GM19238 (cell line): Measurements from ENCODE around the gene NFIA.
A peak's percentile ranks its signal among the peaks of the same experiment; 100 is the strongest.
"Not testable (repeated sequence)": the region's sequence is repeated elsewhere in the genome, so short reads cannot be mapped to it uniquely, and the experiment has no call there.

Source experiments
- DNase-seq: peaks from one replicate; pipeline ENCODE4 v3.0.0; 2011; ENCODE audit warnings: low spot score; ENCODE audit not compliant: insufficient read length

The NFIA gene

GRCh38 chr1:61058483-61059245 lies 23.7 kb upstream of the NFIA start:
- no peak for DNase-seq

DNA sequence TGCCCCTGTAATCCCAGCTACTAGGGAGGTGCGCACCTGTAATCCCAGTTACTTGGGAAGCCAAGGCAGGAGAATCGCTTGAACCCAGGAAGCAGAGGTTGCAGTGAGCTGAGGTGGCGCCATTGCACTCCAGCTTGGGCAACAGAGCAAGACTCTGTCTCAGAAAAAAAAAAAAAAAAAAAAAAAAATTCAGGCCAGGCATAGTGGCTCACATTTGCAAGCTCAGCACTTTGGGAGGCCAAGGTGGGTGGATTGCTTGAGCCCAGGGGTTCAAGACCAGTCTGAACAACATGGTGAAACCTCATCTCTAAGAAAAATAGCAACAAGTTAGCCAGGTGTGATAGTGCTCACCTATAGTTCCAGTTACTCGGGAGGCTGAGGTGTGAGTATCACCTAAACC lies 20.8 kb upstream of the NFIA start:
- not testable (repeated sequence) for DNase-seq

GRCh38 chr1:61064673-61065072 lies 17.7 kb upstream of the NFIA start:
- no peak for DNase-seq

DNA sequence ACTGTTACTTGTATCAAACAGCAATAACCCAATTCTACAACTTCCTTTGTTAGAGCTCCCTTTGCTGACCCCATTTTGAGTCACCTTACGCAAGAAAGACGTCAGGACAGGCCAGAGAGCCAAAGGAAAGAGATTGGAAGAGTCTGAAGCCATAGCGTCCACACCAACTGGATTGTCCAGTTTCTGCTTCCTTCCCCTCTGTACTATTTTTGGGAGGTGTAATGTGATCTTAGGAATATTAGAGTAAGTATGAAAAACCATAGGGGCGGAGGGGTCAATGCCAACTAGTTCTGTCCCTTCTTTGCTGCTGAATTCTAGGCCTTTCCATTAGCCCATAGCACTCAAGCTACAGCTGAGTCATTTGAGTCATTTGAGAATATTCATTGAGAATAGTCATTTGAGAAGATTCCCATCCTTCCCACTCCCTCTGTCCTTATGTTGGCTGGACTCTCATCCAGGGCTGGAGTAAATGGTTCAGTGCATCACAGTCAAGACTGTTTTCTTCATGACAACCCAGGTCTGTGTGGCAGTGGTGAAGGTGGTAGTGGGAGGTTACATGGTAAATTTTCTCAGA lies 14.8 kb upstream of the NFIA start:
- DNase-seq = no peak

GRCh38 chr1:61070054-61070453 lies 12.3 kb upstream of the NFIA start:
- DNase-seq = no peak

DNA sequence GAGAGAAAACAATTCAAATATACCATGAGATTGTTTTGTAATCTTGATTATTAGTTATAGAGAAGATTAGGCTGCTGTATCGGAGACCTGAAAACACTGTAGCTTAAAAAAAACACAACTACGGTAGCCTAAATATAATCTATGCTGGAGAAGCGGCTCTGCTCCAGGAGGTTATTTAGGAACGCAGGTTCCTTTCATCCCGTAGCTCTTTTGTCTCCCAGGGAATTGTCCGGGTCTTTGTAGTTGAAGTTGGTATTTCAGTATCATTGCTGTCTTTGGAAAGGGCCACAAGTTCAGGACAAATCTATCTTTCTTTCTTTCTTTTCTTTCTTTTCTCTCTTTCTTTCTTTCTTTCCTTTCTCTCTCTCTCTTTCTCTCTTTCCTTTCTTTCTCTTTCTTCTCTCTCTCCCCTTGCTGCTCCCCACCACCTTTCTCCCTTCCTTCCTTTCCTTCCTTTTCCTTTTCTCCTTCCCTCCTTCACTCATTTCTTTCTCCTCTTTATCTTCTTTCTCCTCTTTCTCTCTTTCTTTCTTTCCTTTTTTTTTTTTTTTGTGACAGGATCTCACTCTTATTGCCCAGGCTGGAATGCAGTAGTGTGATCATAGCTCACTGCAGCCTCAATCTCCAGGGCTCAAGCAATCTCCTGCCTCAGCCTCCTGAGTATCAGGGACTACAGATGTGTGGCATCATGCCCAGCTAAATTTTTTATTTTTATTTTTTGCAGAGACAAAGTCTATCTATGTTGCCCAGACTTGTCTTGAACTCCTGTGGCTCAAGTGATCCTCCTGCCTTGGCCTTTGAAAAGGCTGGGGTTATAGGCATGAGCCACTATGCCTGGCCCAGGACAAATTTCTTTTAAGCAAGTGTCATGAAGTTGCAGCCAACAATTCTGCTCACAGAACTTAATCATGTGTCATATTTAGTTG lies 10.9 kb upstream of the NFIA start:
- DNase-seq = no peak

DNA sequence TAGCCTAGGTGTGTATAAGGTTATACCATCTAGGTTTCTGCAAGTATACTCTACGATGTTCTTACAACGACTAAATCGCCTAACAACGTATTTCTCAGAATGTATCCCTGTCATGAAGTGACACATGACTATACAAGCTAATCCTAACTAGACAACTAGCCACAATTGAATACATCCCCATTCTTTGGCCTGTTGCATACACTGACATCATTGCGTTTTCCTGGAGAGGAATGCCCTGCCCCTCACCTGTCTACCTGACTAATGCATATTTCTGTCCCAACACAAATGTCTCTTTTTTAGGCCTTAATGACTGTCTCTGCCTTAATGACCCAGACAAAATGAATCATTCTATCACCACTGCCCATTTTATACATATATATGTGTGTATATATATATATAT lies 8.5 kb upstream of the NFIA start:
- DNase-seq = no peak

DNA sequence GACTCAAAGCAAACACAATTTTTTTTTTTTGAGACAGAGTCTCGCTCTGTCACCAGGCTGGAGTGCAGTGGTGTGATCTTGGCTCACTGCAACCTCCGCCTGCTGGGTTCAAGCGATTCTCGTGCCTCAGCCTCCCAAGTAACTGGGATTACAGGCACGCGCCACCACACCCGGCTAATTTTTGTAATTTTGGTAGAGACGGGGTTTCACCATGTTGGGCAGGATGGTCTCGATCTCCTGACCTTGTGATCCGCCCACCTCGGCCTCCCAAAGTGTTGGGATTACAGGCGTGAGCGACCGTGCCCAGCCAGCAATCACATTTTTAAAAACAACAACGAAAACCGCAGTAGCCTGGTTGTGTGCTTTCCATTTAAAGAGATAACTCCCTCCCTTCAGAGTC lies 6.5 kb upstream of the NFIA start:
- not testable (repeated sequence) for DNase-seq

DNA sequence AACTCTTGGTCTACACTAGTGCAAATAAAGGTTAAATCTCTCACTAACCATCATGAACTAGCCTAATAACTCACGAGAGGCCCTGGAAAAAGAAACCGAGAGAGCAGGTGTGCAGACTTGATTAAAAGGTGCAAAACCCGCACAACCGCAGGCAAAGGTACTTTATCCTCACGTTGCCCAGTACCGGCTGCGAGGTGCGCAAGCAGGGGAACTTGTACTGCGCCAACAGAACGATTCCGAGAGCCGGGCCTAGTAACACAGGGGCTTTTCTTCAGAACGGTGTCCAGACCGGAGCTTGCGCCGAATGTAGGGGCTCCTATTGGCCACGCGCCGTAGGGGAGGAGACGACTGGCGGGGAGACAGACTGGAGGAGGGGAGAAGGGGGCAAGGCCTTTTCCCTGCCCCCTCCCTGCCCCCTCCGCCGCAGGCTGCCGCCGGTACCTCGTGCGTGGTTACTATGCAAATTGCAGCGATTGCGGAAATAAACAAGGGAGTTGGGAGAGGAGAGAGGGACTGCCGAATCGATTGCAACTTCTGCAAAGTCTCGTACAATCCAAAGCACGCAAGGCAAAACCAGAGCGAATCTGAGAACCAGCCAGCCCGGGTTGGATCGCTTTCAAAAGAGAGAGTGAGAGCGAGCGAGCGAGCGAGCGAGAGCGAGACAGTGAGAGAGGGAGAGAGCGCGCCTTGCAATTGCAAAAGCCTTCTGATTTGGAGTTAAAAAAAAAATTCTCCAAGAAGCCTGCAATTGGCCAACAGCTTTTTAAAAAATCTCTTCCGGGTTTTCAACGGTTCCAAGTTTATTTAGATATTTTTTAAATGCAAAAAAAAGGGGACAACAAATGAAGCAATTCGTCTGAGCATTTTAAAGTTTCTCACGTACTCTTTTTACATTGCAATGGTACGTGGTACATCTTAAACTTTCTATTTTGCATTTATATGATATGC lies 5.4 kb upstream of the NFIA start:
- peak; percentile 47 for DNase-seq

DNA sequence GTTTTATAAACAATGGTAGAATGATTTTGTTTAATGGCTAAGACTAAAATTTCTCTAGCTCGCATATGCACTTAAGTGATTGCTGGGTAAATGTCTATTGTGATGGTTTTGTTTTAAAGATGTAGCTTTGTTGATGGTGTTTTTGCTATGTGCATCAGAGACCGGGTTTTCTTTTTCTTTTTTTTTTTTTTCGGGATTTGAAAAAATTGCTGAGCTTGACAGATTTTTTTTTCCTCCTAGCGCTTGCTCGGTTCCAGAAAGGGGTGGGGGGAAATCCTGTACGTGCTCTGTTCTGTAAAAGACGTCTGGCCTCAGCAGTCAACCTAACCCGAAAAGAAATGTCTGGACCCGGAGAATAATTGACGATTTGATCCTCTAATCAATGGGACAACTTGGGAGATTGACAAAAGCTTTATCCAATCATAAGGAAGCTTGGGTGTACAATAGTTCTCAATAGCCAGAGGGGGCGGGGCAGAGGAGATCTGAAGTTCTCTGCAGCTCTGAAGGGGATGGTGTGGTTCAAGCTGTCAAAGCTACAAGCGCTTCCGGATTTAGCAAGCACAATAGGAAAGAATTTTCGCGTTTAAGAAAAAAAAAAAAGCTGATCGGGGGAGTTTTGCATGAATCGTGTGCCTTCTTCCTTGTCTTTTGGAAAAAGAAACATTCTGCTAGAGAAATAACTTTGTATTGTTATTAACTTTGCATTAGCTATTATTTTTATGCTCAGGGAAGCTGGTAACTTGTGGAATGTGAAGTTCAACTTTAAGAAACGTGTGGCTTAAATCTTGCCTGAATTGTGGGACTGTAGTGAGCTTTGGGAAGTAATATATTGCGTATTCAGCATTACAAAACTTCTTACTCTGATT lies 4.5 kb upstream of the NFIA start:
- DNase-seq = peak; percentile 49

- no peak for DNase-seq
Measured at GRCh38 chr1:61078618-61079295, 3.6 kb upstream of the NFIA start.

GRCh38 chr1:61079296-61079897 lies 3.0 kb upstream of the NFIA start:
- DNase-seq = no peak

GRCh38 chr1:61079898-61080336 lies 2.4 kb upstream of the NFIA start:
- no peak for DNase-seq

DNA sequence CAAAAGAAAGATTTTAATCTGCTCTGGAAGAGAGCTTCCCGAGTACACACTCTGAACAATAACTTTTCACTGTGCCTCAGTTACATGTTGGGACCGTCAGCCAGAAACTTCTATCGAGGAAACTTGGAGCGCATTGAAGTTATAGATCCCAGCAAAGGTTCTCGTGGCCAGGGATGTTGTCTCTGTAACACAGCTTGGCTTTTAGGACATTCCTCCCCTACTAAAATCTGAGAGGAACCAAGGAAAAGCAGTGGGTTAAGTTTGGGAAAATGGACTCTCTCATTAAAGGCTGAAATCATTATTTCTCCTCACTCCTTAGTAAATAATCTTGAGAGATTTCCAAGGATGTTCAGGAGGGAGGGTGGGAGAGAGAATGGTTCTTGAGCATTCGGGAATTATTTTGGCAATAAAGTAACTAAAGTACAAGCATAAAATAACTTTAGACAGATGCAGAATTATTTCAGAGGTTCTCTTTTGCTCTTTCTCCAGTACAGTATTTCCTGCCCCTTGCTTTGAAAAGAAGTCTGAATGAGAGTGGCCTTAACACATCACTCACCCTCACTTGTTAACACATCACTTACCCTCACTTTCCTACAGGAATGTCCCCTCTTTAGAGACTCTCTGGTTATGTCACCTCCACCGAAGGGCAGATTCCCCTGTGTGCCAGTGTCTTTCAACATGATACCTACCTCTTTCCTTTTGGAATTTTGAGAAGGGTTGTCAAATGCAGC lies 1.8 kb upstream of the NFIA start:
- no peak for DNase-seq

GRCh38 chr1:61081144-61081685 lies 1.1 kb upstream of the NFIA start:
- no peak for DNase-seq

- DNase-seq = peak; percentile 5
Measured at GRCh38 chr1:61081686-61082310, 563 bp upstream of the NFIA start.

DNA sequence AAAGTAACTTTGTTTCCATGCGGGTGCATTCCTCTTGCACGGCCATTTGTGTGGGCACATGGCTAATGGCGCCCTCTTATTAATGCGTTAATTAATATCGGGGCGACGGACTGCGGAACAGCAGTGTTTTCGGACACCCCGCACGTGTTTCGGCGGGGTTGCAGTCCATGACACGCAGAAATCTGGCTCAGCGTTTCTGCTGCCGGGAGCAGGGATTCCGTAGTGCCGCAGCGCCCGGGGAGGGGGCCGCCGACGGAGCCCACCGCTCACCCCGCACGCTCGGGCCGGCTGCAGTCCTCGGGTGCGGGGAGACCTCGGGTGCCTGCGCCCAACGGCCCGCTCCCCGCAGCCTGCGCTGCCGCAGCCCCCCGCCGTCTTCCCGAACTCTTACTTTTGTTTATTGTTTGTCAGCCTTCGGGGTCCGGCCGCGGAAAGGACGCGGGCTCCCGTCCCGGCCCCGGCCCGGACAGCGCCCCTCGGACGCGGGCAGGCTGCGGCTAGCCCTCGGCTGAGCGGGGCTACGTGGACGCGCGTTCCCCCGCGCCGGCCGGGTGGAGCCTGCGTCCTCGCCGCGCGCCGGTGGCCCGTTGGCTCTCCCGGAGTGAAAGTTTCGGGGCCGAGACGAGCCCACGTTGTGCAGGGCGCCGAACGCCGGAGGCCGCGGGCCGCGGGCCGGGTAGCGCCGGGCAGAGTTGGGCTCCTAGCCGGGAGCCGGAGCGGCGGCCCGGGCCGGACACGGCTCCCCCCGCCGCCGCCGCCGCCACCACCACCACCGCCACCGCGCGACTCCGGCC lies 849 bp downstream of the NFIA start:
- DNase-seq = no peak
